Measurements from ENCODE around the gene FANCE.

Gene FANCE

DNA sequence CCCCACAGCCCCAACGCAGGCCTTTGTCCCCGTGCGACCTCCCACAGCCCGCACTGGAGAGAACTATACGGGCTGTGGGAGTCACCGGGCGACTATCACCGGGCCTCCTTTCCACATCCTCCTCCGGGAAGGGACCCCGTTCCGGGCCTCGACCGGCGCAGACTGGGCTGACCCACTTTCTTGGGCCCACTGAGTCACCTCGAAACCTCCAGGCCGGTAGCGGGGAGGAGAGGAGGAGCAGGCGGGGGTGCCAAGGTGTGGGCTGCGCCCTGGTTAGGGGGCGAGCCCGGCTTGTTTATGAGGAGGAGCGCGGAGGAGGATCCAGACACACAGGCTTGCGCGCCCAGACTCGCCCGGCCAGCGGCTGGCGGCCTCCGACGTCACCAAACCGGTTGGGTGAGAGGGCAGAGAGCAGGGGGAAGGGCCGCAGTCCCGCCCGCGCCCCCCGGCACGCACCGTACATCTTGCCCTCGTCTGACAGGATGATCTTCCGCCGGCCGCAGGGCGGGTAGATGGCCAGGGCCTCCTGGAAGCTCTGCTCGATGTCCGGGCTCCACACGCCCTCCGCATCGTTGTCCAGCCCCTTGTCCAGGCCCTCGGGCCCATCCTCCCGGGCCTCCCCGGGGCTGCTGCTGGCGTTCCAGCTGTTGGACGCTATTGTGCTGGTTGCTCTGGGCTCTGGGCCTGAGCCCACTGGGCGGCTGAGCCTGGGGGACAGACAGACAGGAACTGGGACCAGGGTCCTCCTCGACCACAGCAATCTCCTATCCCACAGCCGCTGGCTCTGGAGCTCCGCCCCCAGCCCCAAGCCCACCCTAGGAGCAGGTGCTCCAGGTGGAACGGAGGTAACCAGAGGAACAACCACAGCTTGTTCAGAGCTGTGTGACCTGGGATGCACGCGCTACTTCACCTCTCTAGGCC, 34.1 kb downstream of the FANCE start:
- DNase-seq, result no peak

DNA sequence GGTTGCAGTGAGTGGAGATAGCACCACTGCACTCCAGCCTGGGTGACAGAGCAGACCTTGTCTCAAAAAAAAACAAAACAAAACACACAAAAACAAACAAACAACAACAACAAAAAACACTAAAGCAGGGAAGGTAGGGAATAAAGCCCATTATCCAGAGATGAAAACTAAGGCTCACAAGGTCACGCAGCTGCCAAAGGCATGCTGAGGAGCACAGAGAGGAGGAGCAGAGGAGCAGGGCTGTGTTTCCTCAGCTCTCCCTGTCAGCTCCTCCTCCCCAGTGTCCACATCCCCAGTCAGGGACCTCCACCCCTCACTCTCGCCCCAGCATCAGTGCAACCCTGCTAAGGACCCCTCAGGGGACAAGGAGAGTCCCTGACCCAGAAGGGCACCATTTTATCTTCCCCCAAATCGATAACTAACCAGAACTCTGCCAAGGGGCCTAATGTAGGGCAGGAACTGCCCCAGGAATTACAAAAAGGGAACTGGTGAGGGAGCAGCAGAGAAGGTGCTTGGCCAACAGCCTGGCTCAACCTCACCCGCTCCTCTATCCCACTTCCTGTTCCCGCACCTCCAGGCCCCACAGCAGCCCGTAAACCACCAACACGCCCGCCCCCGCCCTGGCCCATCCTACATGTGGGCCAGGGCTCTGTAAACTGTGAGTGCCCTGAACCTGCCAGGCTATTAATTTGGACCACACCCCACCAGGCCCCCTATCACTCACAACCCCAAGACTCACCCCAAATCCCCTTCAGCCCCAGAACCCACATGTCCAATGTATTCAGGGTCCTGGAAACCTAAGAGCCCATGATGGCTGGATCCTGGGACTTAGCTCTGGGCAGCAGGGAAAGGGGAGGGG, 35.7 kb downstream of the FANCE start:
- no peak for DNase-seq

- DNase-seq, result no peak
These were observed 36.4 kb downstream of the FANCE start for GRCh38 chr6:35488517-35488862.

- no peak for DNase-seq
These were observed 36.9 kb downstream of the FANCE start for GRCh38 chr6:35489066-35489465.

DNA sequence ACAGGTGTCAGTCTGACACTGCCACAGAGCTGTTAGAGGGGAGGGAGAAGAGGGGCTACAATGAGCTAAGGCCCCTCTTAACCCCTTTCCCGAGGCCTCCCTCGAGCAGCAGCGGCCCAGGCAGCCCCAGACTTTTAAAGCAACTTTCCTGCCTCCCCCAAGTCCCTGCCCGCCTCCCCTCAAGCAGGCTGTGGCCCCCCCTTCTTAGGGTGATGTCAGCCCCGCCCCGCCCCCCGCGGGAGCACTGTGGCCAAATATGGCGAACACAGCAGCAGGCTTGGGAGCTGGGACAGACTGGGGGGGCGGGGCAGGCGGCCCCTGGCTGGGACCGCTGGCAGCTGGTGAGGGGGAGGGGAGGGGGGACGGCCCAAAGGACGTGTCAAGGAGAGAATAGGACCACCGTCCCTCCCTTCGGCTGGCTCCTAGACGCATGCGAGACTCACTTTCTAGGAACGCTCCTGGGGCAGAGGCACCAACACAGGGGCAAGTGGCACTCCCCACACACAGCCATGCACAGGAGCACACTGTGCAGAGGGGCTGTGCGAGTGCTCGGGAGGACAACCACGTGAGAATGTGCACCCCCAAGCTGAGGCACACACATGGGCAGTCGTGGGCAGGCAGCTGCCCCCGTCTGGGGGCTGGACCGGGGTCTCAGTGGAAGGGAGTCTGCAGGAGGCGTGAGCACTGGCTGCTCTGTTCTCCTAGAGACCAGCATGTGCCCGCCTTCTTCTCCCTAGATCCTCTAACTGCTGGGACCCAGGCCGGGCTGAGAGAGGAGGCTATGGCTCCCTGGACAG, 38.1 kb downstream of the FANCE start:
- DNase-seq, result no peak

- no peak for DNase-seq
These were observed 38.9 kb downstream of the FANCE start for GRCh38 chr6:35490821-35491557.

DNA sequence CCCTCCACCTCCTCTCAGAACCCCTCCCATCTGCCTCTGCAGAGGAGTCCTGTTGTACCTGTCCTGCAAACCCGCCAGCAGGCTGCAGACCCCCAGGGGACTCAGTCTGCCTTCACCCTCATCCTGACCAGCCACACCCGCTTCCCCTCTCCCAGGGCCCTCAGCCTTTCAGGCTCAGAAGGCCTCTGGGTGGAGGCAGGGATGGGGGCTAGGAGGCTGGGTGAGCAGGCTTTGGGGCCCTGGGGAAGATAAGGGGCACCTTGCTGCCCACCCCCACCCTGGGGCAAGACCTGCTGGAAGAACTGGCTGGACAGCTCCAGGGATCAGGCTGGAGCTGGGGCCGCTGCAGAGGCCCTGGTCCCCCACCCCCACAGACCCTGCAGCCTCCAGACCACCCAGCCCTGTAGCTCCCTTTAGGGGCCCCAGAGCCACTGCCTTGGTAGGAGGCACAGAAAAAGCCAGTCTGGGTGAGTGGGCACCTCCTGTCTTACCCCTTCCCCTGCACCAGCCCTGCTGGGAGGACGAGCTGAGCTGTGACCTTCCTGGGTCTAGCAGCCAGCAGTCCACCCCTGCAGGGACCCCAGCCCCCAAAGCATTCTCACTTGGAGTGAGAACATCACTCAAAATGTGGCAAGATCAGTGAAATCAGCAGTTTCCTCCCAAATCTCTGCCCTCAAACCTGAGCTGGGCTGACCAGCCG, 39.6 kb downstream of the FANCE start:
- DNase-seq, result no peak

GRCh38 chr6:35492258-35492973, 40.3 kb downstream of the FANCE start:
- DNase-seq, result no peak

GRCh38 chr6:35492974-35493284, 40.8 kb downstream of the FANCE start:
- DNase-seq, result no peak

GRCh38 chr6:35493307-35493983, 41.3 kb downstream of the FANCE start:
- no peak for DNase-seq

GRCh38 chr6:35494161-35494563, 42.0 kb downstream of the FANCE start:
- no peak for DNase-seq

DNA sequence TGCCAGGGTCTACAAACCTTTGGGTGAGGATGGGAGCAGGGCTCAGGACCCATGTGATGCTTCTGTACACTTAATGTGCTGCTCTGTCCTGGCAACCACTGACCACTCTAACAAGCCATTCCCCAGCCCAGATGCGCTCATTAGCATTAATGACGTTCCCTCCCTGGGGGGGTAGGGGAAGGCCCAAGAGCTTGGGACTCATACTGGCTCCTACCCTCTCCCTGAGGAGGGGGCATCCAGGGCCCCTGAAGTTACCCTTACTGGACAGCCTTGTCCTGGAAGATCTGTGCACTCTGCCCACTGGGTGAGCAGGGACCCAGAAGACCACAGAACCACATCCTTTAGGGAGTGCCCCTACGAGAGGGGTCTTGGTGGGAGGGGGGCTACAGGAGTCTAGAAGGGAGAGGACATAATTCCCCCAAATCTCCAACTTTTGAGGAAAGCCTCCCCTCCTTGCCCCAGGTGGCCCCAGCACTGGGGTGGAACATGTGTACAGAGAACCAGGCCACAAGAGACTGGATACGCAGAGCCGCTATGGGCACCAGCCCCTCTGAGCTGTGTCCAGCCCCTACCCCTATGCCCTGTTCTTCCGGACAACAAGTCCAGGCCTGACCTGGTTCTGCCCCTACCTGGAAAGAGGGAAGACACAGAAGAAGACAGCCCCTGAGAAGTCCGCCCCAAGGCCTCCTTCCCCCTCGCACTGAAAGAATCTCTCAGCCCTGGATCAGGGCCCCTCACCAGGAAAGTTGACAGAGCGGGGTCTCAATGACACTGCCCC, 43.3 kb downstream of the FANCE start:
- DNase-seq, result no peak

DNA sequence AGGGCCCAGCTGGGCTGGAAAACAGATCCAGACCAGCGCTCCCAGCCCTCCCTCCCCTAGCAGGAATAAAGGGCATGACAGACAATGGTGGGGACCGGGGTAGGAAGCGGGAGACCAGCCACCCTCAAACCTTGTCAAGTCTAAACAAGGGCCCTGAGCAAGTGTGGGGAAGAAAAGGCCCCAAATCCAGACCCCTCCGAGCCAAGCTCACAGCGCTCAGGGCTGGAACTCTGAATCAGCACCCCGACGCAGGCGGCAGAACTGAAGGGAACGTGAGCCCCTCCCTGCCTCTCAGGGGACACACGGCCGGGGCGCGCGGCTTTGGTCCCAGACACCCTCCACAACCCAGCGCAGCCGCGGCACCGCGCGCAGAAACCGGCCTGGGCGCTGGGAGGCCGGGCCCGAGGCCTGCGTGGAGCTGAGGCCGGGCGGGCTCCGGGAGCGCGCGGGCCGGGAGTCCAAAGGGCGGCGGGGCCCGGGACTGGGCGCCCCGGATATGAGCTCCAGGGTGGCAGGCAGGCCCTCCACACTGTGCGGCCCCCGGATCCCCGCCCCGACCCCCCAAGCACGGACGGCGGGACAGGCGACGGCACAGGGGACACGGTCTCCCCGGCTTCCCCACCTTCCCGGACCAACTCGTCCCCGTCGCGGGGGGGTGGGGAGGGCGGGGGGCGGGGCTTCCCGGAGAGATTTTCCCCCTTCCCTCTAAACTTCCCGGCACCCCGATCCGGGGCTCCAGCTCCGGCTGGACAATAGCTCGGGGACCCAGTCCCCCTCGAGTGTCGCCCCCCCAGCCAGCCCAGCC, 44.1 kb downstream of the FANCE start:
- no peak for DNase-seq

DNA sequence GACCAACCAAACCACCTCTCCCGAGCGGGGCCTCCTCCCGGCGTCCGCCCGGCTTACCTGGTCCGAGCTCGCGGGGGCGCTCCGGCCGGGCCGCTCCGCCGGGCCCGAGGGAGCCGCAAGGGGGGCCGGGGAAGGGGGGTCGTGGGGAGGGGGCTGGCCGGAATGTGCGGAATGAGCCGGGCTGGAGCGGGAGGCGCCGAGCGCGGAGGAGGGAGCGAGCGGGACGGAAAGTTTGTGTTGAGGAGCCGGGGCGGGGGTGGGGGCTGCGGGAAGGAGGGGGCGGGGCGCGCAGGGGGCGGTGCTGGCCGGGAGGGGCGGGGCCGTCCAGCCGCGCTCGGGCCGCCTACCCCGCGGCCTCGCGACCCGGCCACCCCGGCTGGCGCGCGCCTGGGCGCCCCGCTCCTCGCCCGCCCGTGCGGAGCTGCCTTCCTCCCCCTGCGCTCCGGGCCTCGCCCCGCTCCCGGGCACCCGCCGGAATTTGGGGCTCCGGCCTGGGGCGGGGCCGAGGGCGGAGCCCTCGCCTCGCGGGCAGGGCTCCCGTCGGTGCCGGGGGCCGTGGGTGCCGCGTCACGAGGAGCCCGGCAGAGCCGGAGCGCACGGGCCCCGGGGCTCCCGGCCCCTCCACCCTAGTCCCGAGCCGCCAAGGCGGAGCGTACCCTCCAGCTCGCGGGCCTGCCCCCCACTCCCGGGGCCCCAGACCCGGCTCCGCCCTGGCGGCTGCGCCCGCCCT, 44.9 kb downstream of the FANCE start, which contains the start of gene TEAD3:
Gene TEAD3 (minus strand): TSS at position 239 of the 730 bp plus-strand sequence.
- peak; percentile 51 for DNase-seq

- peak; percentile 45 for DNase-seq
These were observed 45.7 kb downstream of the FANCE start for GRCh38 chr6:35497571-35498421.

- no peak for DNase-seq
These were observed 46.4 kb downstream of the FANCE start for GRCh38 chr6:35498422-35499067.

DNA sequence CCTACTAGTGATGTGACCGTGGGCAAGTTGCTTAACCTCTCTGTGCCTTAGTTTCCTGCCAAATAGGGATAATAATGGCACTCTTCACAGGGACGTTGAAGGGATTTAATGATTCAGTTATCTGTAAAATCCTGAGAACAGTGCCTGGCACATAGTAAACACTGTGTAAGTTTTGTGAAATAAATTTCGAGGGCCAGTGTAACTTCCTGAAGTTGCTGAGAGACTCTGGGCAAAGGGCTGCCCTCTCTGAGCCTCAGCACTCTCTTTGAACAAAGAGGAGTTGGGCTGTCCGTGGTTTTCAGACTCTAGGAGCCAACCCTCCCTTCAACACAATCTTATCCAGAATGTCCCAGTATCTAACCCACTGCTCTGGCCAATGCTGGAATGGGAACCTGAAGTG, 47.2 kb downstream of the FANCE start:
- no peak for DNase-seq

Measured in stimulated activated naive CD4-positive, alpha-beta T cell treated with Interleukin-2 at 50 U/mL for 16 hours (primary cell).